ENCODE measurements around the gene UST.

Gene UST

GRCh38 chr6:148925701-148926100, 178.9 kb downstream of the UST start:
- H3K4me1 Mint-ChIP-seq, result peaks cover 3% of the 10 kb centered on the region
- no peaks in the 10 kb centered on the region for H3K36me3 Mint-ChIP-seq
- DNase-seq (ENCODE audit: low spot score in 2 of 2) (no peak), ATAC-seq (no peak)
- no peak overlapping the region for H3K4me3 Mint-ChIP-seq
- no peaks in the 10 kb centered on the region for H3K9me3 Mint-ChIP-seq
- no peak overlapping the region for H3K27ac Mint-ChIP-seq

GRCh38 chr6:148926478-148926877, 179.6 kb downstream of the UST start:
- Mint-ChIP-seq H3K4me1 (no peaks in the 10 kb centered on the region), H3K4me3 (no peak overlapping the region), H3K9me3 (no peaks in the 10 kb centered on the region), H3K36me3 (no peaks in the 10 kb centered on the region), H3K27ac (no peak overlapping the region)
- ATAC-seq (no peak), DNase-seq (ENCODE audit: low spot score in 2 of 2) (no peak)

DNA sequence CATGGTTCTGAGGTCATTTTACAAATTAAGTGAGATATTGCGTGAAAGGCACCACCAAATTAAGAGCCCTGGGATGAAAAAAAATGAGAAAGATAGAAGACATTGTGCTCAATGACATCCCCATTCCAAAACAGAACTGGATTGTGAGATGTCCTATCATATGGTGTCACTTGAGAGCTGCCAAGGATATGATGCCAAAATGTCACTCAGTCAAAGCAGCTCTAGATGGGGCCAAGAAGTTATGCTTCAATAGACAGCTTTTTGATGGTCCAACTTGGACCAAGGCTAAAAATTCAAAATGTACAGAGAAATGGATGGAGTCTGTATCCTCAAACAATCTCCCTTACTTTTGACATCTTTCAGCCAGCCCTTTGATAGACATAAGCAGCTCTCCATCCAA, 180.8 kb downstream of the UST start:
- no peaks in the 10 kb centered on the region for H3K36me3 Mint-ChIP-seq
- no peak overlapping the region for H3K27ac Mint-ChIP-seq
- no peaks in the 10 kb centered on the region for H3K4me1 Mint-ChIP-seq
- DNase-seq (ENCODE audit: low spot score in 2 of 2) (no peak), ATAC-seq (no peak)
- no peak overlapping the region for H3K4me3 Mint-ChIP-seq
- no peaks in the 10 kb centered on the region for H3K9me3 Mint-ChIP-seq

GRCh38 chr6:148928811-148929210, 182.0 kb downstream of the UST start:
- Mint-ChIP-seq H3K27ac (no peak overlapping the region), H3K4me1 (no peaks in the 10 kb centered on the region), H3K9me3 (no peaks in the 10 kb centered on the region), H3K4me3 (no peak overlapping the region), H3K36me3 (no peaks in the 10 kb centered on the region)
- ATAC-seq (no peak), DNase-seq (ENCODE audit: low spot score in 2 of 2) (no peak)

DNA sequence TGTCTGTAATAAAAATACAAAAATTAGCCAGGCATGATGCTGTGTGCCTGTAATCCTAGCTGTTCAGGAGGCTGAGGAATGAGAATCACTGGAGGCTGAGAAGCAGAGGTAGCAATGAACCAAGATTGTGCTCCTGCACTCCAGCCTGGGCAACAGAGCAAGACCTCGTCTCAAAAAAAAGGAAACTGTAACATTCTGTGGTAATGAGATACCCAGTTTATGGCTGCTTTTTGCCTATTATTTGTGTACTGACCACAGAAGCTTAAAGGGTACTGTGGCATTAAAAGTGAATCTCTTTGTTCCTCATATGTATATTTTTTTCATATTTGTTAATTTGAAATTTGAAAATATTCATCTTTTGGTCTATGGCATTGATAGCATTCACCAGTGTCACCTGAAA, 185.4 kb downstream of the UST start:
- Mint-ChIP-seq H3K4me3 (no peak overlapping the region), H3K9me3 (no peaks in the 10 kb centered on the region), H3K4me1 (peaks cover 8% of the 10 kb centered on the region), H3K36me3 (no peaks in the 10 kb centered on the region), H3K27ac (no peak overlapping the region)
- DNase-seq (ENCODE audit: low spot score in 2 of 2), result no peak
- ATAC-seq, result no peak

GRCh38 chr6:148932731-148933130, 185.9 kb downstream of the UST start:
- Mint-ChIP-seq H3K36me3 (no peaks in the 10 kb centered on the region), H3K4me3 (no peak overlapping the region), H3K9me3 (no peaks in the 10 kb centered on the region), H3K4me1 (peaks cover 8% of the 10 kb centered on the region), H3K27ac (no peak overlapping the region)
- ATAC-seq, result no peak
- no peak for DNase-seq (ENCODE audit: low spot score in 2 of 2)

GRCh38 chr6:148934539-148934938, 187.7 kb downstream of the UST start:
- no peak for DNase-seq (ENCODE audit: low spot score in 2 of 2)
- no peak overlapping the region for H3K4me3 Mint-ChIP-seq
- H3K4me1 Mint-ChIP-seq, result peaks cover 8% of the 10 kb centered on the region
- no peaks in the 10 kb centered on the region for H3K36me3 Mint-ChIP-seq
- no peaks in the 10 kb centered on the region for H3K9me3 Mint-ChIP-seq
- peak overlapping the region; percentile 24 for H3K27ac Mint-ChIP-seq
- no peak for ATAC-seq

GRCh38 chr6:148934961-148935360, 188.1 kb downstream of the UST start:
- Mint-ChIP-seq H3K36me3 (no peaks in the 10 kb centered on the region), H3K27ac (peak overlapping the region; percentile 24)

DNA sequence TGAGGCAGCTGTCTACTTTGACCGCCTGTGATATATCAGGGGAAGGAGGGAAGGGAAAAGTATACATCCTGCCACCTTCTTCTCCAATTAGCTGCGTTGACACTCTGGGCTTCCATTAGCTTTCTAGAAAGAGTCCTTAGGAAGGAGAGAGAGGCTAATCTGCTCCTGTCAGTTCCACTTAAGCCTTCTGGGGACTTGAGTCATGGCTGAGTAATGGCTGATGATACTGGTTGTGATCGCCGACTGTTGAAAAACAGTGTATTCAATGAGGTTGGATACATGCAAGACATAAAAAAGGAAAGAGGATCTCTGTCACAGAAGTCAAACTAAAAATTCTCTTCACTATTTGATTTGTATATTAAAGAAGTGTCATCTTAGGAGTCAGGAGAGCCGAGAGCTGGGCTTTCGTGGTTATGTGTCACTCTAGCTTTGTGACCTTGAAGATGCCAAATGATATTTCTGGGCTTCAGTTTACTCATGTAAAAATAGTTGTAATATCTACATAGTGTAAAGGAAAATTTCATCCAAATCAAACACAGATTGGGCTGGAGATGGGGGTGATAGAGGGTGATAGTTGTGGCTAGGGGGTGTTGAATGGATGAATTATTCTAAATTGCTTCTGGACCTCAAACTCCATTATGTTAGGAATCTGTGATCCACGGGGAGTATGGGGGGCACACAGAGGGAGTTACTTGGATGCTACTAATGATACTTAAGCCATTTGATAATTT, 189.0 kb downstream of the UST start:
- no peak for DNase-seq (ENCODE audit: low spot score in 2 of 2)
- Mint-ChIP-seq H3K36me3 (no peaks in the 10 kb centered on the region), H3K4me3 (no peak overlapping the region), H3K9me3 (no peaks in the 10 kb centered on the region), H3K4me1 (peaks cover 8% of the 10 kb centered on the region), H3K27ac (no peak overlapping the region)
- ATAC-seq, result peak; percentile 68

More at GRCh38 chr6:148934961-148935360, 188.1 kb downstream of the UST start:
- no peaks in the 10 kb centered on the region for H3K9me3 Mint-ChIP-seq
- peaks cover 8% of the 10 kb centered on the region for H3K4me1 Mint-ChIP-seq
- DNase-seq (ENCODE audit: low spot score in 2 of 2) (no peak), ATAC-seq (no peak)
- H3K4me3 Mint-ChIP-seq, result no peak overlapping the region

- Mint-ChIP-seq H3K27ac (no peak overlapping the region), H3K9me3 (no peaks in the 10 kb centered on the region), H3K4me3 (no peak overlapping the region), H3K4me1 (peaks cover 5% of the 10 kb centered on the region), H3K36me3 (no peaks in the 10 kb centered on the region)
- ATAC-seq (no peak), DNase-seq (ENCODE audit: low spot score in 2 of 2) (no peak)
These were observed 196.6 kb downstream of the UST start for GRCh38 chr6:148943451-148943850.

DNA sequence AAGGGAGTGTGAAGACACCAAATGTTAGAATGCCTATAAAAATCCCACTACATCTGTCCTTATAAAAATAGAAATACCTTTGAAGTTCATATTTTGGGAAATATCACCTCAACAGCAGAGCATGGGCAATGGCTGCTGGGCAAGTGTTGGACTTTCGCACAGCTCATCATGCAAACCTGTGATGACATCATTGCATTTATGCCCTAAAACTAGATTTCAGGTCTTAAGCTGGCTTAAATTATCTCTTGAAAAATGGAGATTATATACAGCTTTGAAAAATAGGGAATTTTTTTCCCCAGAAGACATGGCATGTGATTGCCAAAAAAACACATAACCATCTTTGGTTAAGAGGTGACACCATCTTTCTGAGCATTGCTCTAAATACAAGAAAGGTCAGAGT, 197.8 kb downstream of the UST start:
- Mint-ChIP-seq H3K4me3 (no peak overlapping the region), H3K36me3 (no peaks in the 10 kb centered on the region), H3K27ac (no peak overlapping the region), H3K4me1 (peaks cover 5% of the 10 kb centered on the region), H3K9me3 (no peaks in the 10 kb centered on the region)
- no peak for DNase-seq (ENCODE audit: low spot score in 2 of 2)
- no peak for ATAC-seq

GRCh38 chr6:148945301-148946021, 198.6 kb downstream of the UST start:
- Mint-ChIP-seq H3K9me3 (no peaks in the 10 kb centered on the region), H3K27ac (no peak overlapping the region)

DNA sequence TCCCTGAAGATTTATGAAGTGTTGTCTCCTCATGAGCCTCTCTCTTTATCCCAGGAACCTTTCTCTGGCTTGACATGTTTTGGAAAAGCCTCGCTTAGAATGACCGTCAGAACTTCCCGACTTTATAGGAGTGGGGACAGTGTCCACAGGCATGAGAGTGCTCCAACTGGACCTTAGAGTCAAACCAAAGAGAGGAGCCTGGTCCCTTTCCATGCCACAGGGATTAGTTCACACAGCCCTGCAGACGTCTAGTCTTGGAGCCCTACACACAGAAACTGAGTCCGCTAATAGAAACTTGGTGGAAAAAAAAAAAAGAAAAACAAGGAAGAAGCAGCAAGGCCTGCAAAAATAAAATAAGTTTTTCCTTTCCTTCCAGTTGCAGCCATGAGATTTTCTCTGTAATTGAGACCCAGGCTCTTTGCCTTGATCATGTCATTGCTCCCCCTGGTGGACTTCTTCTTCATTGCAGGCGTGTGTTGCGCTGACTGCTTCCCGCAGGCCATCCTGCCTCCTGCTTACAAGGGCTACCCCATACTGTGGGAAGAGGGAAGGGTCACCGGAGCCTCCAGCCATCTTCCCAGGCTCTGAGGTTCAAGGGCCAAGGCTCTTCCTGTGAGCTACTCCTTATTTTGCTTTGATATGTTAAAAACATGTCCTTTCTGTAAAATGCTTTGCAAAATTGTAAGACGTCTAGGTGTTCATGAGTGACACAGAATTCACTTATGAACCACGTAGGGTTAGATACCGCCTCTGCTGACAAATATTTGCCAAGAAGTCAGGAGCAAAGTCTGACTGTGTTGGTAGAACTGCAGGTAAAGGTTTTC, 201.0 kb downstream of the UST start:
- H3K4me3 Mint-ChIP-seq, result no peak overlapping the region
- H3K9me3 Mint-ChIP-seq, result no peaks in the 10 kb centered on the region
- no peaks in the 10 kb centered on the region for H3K36me3 Mint-ChIP-seq
- H3K27ac Mint-ChIP-seq, result no peak overlapping the region
- ATAC-seq (peak; percentile 78), DNase-seq (ENCODE audit: low spot score in 2 of 2) (peak; percentile 65 to 90)
- H3K4me1 Mint-ChIP-seq, result peaks cover 5% of the 10 kb centered on the region

More at GRCh38 chr6:148945301-148946021, 198.6 kb downstream of the UST start:
- DNase-seq (ENCODE audit: low spot score in 2 of 2), result no peak
- Mint-ChIP-seq H3K4me3 (no peak overlapping the region), H3K4me1 (peaks cover 5% of the 10 kb centered on the region), H3K36me3 (no peaks in the 10 kb centered on the region)
- peak; percentile 83 for ATAC-seq

DNA sequence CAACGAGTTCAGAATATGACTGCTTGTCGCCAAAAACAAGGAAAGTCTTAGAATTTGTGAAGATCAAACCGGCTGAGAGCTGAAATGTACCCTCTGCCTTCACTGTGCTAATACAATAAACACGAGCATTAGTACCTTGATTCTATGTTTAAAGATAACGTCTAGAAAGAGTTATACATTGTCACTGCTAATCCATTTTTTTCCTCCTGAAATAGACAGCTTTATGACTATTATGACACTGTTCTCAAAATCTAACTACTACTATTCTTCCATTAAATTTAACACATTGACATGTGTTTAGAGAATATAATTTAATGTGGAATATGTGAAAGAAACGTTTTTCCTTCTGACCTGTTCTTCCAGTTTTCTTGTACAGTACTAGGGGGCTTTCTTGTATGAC, 204.8 kb downstream of the UST start:
- no peaks in the 10 kb centered on the region for H3K9me3 Mint-ChIP-seq

GRCh38 chr6:148952147-148953035, 205.6 kb downstream of the UST start:
- H3K36me3 Mint-ChIP-seq, result no peaks in the 10 kb centered on the region
- H3K4me1 Mint-ChIP-seq, result peaks cover 5% of the 10 kb centered on the region
- no peaks in the 10 kb centered on the region for H3K9me3 Mint-ChIP-seq
- DNase-seq (ENCODE audit: low spot score in 2 of 2) (no peak), ATAC-seq (no peak)
- no peak overlapping the region for H3K27ac Mint-ChIP-seq
- no peak overlapping the region for H3K4me3 Mint-ChIP-seq

More for the DNA sequence above, 204.8 kb downstream of the UST start:
- Mint-ChIP-seq H3K4me1 (peaks cover 5% of the 10 kb centered on the region), H3K27ac (no peak overlapping the region), H3K4me3 (no peak overlapping the region), H3K36me3 (no peaks in the 10 kb centered on the region)
- DNase-seq (ENCODE audit: low spot score in 2 of 2) (no peak), ATAC-seq (no peak)
